NCI-H1436 treated with DMSO at 0.1 percent for 48 hours (cell line): Measurements from ENCODE around the gene SUGP2.
"Not testable (repeated sequence)": the region's sequence is repeated elsewhere in the genome, so short reads cannot be mapped to it uniquely, and the experiment has no call there.

ENCODE experiments used
- DNase-seq: peaks from one replicate; lab custom pipeline; 2025; lab: John Stamatoyannopoulos, UW

Gene SUGP2

GRCh38 chr19:18990128-18990708, 43.1 kb downstream of the SUGP2 start:
- no peak for DNase-seq

GRCh38 chr19:18989316-18989715, 44.0 kb downstream of the SUGP2 start:
- DNase-seq: no peak

- no peak for DNase-seq
Measured at GRCh38 chr19:18987456-18987855, 45.9 kb downstream of the SUGP2 start.

- DNase-seq: no peak
Measured at GRCh38 chr19:18985257-18985656, 48.1 kb downstream of the SUGP2 start.

- no peak for DNase-seq
Measured at GRCh38 chr19:18984251-18984650, 49.1 kb downstream of the SUGP2 start.

- no peak for DNase-seq
Measured at GRCh38 chr19:18982669-18983068, 50.6 kb downstream of the SUGP2 start.

- DNase-seq: no peak
Measured at GRCh38 chr19:18980432-18981020, 52.8 kb downstream of the SUGP2 start.

GRCh38 chr19:18978616-18979015, 54.7 kb downstream of the SUGP2 start:
- no peak for DNase-seq

- DNase-seq: no peak
Measured at GRCh38 chr19:18975869-18976268, 57.4 kb downstream of the SUGP2 start.

- no peak for DNase-seq
Measured at GRCh38 chr19:18975011-18975410, 58.3 kb downstream of the SUGP2 start.

- DNase-seq: no peak
Measured at GRCh38 chr19:18972851-18973250, 60.5 kb downstream of the SUGP2 start.

- no peak for DNase-seq
Measured at GRCh38 chr19:18972301-18972811, 61.0 kb downstream of the SUGP2 start.

- DNase-seq: no peak
Measured at GRCh38 chr19:18969931-18970659, 63.2 kb downstream of the SUGP2 start.

- DNase-seq: no peak
Measured at GRCh38 chr19:18967358-18968146, 65.8 kb downstream of the SUGP2 start.

GRCh38 chr19:18966307-18966706, 67.0 kb downstream of the SUGP2 start:
- DNase-seq: no peak

- DNase-seq: no peak
Measured at GRCh38 chr19:18964121-18964520, 69.2 kb downstream of the SUGP2 start.

GRCh38 chr19:18961767-18962620, 71.3 kb downstream of the SUGP2 start:
- no peak for DNase-seq

GRCh38 chr19:18960370-18960769, 72.9 kb downstream of the SUGP2 start:
- DNase-seq: no peak

- no peak for DNase-seq
Measured at GRCh38 chr19:18955042-18955441, 78.3 kb downstream of the SUGP2 start.

GRCh38 chr19:18954094-18954493, 79.2 kb downstream of the SUGP2 start:
- DNase-seq: no peak

- not testable (repeated sequence) for DNase-seq
Measured at GRCh38 chr19:18952364-18953003, 80.8 kb downstream of the SUGP2 start.
